Inferior parietal cortex (tissue), 1 donor: ENCODE data around the gene ASB18.

ENCODE experiments used
- DNase-seq: peaks from one replicate; pipeline ENCODE4 v3.0.0-alpha.2; 2016; ENCODE audit errors: extremely low spot score

ASB18 gene

DNA sequence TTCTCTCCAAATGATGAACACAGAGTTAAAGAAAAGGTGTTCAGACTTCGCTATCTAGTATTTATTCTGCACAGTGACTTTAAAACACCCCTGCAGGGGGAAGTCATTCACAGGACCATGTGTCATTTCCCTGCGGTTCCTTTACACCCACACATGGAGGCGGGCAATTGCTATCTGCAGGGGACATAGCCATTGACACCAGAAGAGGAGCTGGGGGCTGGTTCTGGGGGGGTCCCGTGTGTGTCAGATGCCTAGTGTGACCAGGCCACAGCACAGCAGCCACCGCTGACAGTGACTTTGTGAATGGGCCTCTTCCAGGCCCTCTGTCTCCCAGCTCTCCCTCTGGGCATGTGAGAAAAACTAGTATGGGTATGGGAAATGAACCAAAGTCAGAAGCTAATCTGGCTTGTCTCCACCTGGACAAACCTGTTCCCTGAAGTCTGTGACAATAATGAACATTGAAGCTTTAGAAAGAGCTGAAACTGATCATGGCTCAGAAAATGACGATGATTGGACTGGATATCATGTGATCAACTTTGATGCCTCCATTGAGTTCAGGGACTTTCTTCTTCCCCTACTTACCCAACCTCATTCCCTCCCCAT lies 88.6 kb downstream of the ASB18 start:
- no peak for DNase-seq

DNA sequence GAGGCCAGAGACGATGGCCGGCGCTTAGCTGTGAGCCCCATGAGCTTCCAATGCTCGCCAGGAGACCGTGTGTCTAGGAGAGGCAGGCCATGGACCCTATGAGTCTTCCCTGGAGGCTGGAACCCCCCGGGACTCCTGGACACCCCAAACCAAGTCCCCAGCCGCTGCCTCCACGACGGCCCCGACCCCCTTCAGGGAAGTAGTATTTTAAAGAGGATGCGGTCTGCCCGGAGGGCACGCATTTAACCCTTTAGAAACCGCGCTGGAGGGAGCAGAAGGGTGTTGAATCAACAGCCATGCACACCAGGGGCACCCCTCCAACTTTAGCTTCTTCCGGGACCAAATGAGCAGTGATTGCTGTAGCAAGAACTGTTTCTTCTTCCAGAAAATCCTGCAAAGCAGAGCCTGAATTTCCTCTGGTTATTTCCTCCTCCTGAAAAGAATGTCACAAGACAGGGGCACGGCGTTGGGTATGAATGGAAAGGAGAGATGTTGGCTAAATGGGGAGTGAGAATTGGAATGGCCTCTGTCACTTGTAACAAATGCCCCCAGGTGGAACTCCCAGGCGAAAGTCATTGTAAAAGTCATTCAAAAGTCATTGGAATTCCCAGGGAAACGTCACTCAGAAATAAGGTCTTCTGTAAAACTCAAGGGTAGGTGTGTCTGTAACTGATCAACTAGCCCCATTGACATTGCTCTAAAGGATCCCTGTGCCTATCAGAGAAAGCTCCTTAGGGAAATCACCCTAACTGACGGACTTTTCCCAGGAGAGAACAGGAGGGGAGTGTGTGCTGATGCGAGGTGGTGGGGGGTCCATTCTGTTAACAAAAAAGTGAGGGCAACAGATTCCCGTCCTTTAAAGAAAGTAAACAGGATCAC lies 90.2 kb downstream of the ASB18 start:
- DNase-seq: no peak

DNA sequence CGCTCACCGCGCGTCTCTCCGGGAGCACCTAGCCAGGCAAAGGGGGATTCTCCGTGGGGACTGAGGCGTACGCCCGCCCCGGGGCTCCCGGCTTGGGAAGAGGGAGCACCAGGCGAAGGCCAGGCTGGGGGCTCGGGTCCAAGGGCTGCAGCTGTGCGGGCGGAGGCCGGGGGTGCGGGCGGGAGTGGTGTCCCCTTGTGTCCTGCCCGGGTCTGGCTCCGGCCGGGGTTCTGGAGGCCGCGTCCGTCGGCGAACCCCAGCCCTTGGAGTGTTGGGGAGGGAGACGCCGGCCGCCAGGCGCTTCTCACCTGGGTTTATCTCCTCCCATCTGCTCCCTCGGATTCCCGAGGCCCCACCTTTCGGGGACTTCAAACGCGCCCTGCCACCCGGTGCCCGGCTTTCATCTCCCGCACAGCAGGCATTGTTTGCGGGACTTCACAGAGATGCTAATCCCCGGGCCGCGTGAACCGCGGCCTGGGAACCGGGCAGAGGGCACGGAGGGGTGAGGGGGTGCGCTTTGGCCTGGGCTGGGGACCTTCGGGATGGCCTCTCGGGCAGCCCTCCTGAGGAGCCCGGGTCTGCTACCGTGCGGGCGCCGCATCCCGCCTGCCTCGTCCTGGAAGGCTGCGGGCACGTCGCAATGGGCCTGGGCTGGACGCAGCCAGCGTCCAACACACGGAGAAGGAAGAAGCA lies 91.0 kb downstream of the ASB18 start:
- no peak for DNase-seq

DNA sequence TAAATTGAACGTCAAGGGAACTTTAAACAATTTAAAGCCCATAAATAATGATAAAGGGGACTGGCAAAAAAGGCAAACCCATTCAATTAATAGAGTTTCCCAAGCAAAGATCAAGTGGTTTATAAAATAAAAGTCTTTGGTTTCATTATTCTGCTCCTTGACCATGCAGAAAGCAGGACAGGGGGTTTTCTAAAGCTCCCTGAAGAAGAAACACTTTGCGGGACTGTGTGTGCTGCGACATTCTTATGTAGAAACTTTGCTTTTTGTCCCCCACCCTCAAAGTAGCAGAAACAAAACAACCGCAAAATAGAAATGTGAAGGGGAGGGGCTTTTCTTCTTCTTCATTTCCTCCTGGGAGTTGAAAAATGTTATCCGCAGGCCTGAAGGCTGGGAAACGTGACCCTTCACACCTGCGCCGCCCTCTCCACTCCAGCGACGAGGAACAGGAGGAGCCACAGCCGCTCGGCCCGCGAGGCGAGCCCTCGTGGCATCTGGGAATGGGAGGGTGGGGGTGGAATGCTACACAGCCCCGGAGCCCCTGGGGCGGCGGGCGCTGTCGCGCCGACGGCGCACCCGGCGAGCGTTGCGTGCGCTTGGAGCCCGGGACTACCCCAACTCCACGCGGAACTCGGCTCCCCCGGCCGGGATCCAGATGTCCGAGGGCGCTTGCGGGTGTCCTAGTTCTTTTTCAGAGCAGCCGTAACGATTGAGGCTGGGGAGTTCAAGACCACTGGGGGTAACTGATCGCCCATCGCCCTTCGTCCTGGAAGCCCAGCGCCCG lies 91.8 kb downstream of the ASB18 start:
- no peak for DNase-seq

DNA sequence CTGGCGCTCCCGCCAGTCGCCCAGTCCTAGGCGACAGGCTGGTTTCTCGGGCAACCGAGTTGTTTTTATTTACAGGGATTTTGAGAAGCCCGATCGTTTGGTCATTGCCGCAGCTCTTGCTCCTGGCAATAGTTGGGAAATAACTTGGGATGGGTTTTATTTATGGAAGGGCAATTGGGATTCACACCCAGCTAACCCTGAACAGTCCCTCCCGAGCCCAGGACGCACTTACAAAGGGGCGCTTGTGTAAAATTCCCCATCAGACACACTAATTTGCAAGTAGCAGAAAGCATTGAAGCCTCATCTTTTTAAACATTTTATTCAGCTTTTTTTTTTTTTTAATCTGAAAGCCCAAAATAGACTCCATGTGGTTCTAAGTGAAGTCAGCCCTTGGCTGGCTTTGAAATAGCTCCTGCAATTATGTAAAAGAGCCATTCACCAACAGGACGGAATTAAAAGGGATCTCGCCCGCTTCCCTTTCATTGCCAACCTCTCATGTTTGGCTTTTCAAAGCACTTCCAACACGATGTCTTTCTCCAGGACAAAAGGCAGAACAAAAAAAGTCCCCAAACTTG lies 92.4 kb downstream of the ASB18 start:
- no peak for DNase-seq

DNA sequence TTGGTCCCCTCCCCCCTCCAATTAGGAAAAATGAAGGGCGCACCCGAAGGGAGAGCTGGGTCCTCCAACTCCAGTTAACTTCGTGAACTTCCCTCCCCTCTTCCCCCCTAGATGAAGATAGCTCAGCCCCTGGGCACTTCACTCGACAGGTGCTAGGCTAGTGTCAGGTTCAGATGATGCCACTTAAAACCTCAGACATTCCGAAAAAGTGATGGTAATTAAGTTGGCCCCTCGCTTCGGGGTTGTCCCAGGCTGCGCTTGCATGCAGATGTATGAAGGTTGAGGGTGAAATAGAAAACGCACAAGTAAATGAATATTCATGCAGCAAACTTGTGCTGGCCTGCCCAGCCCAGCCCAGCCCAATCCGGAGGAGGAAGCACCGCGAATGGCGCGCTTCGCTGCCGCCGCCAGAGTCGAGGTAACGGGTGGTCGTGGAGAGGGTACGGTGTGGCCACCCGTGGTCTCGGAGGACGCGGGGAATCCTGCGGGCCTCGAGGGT lies 93.0 kb downstream of the ASB18 start:
- no peak for DNase-seq

DNA sequence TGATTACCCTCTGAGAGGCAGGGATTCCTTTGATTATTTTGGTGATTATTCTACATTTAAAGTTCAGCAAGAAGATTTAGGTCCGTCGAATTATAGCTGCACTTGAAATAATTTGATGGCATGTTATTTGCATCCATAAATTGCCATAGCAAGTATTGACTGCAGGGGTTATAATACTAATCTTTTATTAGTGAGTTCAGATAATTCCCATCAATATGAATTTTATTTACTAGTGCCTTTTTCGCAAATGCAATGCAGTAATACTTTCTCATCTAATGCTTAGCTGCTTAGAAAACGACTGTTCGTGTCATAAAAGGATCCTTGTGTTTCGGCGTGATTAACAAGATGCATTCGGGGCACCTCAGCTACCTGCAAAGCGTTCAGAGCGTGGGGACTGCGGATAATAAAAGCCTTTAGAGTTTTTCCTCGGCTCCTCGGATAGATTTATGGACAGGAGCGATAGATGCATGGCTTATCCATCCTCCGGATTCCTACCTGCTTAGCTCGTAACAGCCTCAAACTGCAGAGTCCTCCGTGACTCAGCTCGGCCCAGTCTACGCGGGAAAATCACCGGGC lies 93.5 kb downstream of the ASB18 start:
- no peak for DNase-seq

DNA sequence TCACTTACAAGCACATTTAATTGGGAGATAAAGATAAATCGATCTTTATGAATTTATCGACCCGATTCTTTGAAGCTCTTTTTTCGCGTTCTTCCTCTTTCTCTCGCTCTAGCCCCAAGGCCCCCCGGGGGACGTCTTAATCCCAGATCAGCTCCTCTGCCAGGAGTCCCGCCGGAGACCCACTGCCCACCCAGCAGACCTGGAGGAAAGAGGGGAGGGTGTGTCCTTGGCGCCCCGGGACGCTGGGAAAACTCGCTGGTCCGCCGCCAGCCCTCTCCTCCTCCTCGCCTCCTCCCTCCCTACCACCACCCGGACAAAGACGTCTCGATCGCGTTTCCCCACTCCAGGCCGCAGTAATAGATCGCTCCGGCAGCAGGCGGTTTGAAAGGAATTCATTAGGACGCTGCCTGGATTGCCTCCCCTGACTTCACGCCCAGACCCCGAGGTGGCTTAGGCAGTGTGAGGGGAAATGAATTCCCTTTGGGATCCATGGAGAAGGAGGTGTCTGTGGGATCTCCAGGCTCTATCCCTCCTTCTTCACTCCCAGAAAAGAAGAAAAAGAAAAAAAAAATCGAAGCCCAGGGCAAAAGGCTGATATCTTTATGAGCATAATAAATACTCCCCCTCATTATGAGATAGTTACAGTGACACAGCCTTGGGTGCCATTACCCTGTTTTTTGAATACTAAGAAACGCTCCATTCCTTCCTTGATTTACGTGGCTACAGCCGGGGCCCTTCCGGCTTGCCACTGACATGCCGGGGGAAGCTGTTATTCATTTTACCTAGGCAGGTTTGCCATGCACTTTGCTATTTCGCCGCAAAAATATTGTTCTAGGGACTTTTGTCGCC lies 94.2 kb downstream of the ASB18 start:
- DNase-seq: no peak

DNA sequence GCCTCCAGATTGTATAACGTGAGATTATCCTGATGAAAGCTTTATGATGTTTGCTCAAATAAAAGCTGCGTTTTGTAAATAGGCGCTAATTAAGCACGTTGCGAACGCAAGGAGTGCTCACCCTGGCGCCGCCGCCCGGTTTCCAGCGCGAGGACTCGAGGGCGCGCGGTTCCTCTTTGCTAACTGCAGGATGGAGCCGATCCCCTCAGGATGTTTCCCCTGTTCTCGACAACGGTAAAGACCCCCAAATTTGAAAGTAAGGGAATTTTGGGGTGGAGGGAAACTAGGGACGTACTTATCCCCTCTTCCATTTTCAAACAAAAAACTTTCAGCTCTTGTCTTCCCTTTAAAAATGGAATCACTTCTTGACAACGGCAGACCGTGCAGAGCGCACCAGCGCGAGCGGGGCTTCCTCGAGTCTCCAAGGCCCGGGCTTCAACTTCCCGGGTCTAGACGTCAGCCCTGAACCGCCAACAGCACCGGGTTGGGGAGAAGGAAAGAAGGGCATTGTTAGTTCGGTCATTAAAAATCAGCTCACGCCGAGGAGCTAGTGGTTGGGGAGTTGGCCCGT lies 95.0 kb downstream of the ASB18 start:
- no peak for DNase-seq

DNA sequence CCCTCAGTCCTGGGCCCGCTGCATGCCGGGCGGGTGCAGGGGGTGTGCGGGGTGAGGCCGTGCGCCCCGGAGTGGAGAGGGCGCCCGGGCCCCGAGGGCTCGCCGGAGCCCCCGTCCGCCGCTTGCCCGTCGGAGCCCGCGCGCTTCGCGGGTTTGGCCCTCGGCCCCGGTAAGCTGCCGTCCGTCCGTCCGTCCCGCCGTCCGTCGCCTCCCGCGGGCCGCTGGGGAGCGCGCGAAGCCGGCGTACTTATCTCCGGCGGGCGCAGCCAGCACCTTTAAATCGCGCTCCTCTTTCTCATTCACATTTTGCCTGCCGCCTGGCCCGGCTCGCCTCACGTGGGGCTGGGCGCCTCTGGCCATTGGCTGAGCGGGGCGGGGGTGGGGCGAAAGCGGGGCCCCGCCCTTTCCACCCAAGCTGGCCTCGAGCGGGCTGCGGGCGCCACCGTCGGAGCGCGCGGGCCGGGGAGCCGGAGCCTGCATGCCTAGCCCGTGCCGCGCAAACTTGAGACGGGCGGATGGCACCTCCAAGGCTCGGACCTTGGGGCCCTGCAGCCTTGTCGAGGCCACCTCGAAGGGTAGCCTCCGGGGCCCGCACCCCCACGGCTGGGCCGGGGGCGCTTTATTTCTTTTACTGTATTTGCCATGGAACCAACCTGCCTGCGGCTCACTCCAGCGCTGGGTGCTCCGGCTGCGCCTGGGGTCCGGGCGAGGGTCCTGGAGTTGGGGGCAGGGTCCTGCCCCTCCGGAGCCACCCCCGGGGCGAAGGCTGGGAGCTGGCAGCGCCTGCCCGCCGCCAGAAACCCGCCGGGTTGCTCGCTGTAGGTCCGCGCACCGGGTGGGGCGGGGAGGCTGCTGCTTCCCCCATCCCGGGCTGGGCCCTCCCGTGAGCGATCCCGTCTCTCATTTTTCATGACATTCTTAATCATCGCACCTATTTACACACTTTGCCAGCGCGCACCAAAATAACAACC lies 95.8 kb downstream of the ASB18 start, which contains the start of gene GBX2:
TSS of gene GBX2 (minus strand) at position 277 of the 971 bp plus-strand sequence. CDS start 415 bp downstream, outside the sequence.
- DNase-seq: no peak

DNA sequence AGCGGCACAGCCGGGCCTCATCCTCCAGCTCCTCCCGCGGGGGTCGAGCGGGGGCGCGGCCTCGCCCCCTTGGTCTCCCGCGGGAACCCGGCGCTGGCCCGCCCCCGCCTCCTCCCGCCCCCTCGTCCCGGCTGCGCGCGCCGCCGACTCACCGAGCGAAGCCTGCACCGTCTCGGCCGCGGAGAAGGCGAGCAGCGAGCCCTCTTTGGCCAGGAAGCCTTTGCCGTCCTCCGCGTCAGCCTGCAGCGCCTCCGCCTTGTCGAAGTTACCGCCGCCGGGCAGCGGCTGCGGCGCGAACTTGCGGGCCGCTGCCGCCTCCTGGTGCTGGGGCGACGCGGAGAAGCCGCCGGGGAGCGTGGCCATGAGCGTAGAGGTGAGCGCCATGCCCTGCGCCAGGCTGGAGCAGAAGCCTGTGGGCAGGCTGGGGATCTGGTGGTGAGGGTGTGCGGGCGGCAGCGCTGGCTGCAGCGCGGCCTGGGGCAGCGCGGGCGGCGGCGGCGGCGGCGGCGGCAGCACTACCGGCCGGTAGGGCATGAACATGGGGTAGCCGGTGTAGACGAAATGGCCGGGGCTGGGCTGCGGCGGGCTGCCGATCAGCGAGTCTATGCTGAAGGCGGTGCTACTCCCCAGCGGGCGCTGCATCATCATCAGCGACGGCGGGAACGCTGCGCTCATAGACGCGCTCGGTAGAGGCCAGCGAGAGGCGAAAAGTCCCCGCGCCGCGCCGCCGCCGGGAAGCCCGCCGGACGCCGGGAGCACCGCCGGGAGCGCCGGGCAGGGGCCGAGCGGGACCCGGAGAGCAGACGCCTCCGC lies 96.7 kb downstream of the ASB18 start:
- no peak for DNase-seq

DNA sequence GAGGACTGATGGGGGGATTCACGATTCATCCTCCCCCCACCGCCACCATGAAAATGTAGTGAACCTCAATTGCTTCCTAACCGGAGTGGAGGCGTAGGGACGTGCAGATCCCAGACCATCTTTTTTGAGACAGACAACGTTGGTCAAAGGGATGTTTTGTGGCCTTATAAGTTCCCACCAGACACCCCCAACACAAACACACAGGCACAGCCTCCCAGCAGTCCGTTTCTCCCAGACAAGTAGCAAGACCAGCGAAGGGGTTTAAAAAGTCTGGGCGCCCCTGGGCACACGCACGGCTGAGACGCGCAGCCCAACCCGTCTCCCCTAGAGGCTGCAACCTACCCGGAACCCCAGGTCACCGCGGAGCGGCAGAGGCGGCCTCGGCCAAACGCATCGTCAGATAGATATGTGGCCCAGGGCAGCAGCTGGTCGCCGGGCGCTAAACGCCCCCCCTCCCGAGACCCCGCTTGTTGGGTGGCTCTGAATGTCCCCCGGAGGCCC lies 97.4 kb downstream of the ASB18 start:
- no peak for DNase-seq

DNA sequence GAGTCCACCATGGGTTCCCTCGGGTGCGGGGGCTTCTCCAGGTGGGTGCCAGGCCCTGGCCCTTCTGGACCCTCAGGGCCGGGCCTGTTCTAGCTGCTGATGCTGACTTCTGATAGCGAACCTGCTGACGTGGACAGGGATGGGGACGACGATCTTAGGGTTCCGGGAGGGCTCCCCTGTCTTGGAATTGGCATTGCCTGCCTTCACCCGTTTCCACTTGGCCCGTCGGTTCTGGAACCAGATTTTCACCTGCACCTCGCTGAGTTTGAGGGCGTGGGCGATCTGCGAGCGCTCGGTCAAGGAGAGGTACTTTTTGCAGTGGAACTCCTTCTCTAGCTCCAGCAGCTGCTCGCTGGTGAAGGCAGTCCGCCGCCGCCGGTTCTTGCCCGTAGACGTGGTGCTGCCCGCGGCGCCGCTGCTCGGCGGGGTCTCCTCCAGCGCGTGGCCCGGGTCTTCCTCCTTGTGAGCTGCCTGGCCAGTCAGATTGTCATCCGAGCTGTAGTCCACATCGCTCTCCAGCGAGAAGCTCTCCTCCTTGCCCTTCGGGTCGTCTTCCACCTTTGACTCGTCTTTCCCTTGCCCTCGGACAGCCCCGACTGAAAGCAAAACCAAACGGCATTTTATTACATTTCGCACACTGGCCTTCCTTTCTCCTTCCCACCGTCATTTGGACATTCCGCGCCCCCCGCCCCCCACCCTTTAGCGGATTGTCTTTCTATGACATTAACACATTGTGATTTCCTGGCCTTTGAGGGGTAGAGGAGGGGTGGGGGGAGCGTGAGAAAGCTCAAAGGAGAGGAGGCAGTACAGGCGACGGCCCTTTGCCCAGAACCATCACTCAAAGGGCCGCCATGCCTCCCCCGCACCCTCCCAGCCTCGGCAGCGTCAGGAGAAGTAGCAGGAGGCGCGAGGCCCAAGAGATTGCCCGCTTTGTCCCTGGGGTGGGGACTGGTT lies 98.1 kb downstream of the ASB18 start:
- DNase-seq: no peak

DNA sequence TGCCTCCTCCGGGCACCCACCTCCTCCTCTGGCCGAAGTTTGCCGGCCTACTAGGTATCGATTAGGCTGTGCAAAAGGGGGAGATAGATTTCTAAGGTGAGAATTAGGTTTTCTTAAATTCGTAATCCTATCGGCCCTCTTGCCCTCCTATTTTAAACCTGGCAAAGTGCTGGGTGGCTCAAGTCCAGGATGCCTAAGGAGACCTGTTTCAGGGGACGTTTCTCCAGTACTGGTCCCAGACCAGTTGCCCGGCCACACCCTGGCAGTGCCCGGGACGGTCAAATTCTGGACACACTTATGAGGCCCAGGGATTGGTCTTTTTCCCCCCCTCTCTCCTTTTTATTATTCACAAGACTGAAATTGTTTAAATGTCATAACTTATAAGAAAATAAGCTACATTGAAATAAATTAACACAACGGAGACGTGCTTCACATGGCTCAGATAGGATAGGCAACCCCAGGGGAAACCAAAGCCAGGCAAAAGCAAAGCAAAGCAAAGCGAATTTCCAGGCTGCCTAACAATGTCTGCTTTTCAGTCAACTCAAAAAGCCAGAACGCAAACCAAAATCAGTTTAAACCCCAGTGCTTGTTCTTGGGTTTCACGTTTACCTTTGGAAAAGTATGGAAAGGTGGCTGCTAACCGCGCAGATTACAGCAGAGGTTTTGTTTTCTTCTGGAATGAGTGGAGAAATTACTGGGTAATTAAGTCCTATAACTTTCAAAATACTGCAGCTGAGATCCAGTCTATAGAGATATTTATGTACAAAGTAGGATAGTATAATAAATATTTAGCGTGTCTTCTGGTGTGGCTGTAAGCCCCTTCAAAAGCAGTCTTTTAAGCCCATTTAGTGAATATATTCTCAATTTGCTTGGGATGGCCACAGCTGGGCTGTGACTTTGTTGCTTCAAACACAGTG lies 99.0 kb downstream of the ASB18 start:
- DNase-seq: no peak
